Stomach smooth muscle (tissue), 2 donors: ENCODE measurements around the gene BPIFB3.

Experiments
- H3K27ac ChIP-seq: one replicate; pipeline ENCODE4 v1.7.0; 2013; ENCODE audit warnings: mild to moderate bottlenecking, low read length, inconsistent platforms
- H3K27me3 ChIP-seq, 2 donors: one replicate each; pipeline ENCODE4 v1.7.0; 2013; ENCODE audit warnings: low read length in 2 of 2; ENCODE audit not compliant: insufficient read depth in 2 of 2, control insufficient read depth in 1 of 2
- H3K36me3 ChIP-seq, 2 donors: one replicate each; pipeline ENCODE4 v1.7.0; 2013; ENCODE audit warnings: low read length in 2 of 2; ENCODE audit not compliant: control insufficient read depth in 2 of 2, insufficient read depth in 2 of 2
- H3K4me1 ChIP-seq: one replicate; pipeline ENCODE4 v1.7.0; 2013; ENCODE audit warnings: low read length; ENCODE audit not compliant: control insufficient read depth, insufficient read depth
- H3K4me3 ChIP-seq, 2 donors: one replicate each; pipeline ENCODE4 v1.7.0; 2013; ENCODE audit warnings: low read length in 2 of 2
- H3K9ac ChIP-seq, 2 donors: one replicate each; pipeline ENCODE4 v1.7.0; 2013; ENCODE audit warnings: low read length in 2 of 2, mild to moderate bottlenecking in 1 of 2
- H3K9me3 ChIP-seq, 2 donors: one replicate each; pipeline ENCODE4 v1.7.0; 2013; ENCODE audit warnings: low read length in 2 of 2; ENCODE audit not compliant: control insufficient read depth in 2 of 2
- donor health status: healthy.
- donor health status: Pancreatic carcinoma.

BPIFB3 gene

DNA sequence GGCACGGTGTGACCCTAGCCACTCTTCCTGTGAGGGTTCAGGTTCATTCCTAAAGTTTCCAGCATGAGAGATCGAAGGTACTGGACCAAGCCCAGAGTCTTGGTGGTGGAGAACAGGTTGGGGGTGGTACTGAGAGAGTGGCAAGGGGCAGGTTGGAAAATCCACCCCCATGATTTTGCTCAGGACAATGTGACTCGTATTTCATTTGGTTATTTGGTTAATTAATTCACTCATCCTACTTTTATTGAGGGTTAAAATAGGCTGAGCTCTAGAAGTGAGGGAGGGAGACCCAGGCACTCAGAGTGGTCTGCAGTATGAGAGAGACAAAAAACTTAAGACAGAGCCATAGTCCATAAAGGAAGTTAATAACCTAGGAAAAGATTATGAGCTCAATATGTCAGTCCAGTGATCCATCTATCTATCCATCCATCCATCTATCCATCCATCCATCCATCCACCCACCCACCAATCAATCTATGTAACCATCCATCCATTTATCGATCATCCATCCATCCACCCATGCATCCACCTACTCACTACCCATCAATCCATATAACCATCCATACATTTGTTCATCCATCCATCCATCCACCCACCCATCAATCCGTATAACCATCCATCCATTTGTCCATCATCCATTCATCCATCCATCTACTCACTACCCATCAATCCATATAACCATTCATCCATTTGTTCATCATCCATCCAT is 28.9 kb upstream of the BPIFB3 start:
- Histone ChIP-seq H3K27me3 (no peaks in the 10 kb centered on the region), H3K9me3 (no peaks in the 10 kb centered on the region), H3K9ac (no peak overlapping the region), H3K4me1 (no peaks in the 10 kb centered on the region), H3K27ac (no peak overlapping the region), H3K4me3 (no peak overlapping the region), H3K36me3 (no peaks in the 10 kb centered on the region)

GRCh38 chr20:33025318-33025876 is 28.3 kb upstream of the BPIFB3 start:
- Histone ChIP-seq H3K4me1 (no peaks in the 10 kb centered on the region), H3K36me3 (no peaks in the 10 kb centered on the region), H3K9me3 (no peaks in the 10 kb centered on the region), H3K4me3 (no peak overlapping the region), H3K27me3 (no peaks in the 10 kb centered on the region), H3K9ac (no peak overlapping the region), H3K27ac (no peak overlapping the region)

GRCh38 chr20:33026072-33026778 is 27.5 kb upstream of the BPIFB3 start:
- H3K9me3 ChIP-seq = no peaks in the 10 kb centered on the region
- no peaks in the 10 kb centered on the region for H3K36me3 ChIP-seq
- H3K27me3 ChIP-seq = no peaks in the 10 kb centered on the region
- H3K4me3 ChIP-seq = no peak overlapping the region
- no peak overlapping the region for H3K27ac ChIP-seq
- H3K9ac ChIP-seq = no peak overlapping the region
- H3K4me1 ChIP-seq = no peaks in the 10 kb centered on the region

DNA sequence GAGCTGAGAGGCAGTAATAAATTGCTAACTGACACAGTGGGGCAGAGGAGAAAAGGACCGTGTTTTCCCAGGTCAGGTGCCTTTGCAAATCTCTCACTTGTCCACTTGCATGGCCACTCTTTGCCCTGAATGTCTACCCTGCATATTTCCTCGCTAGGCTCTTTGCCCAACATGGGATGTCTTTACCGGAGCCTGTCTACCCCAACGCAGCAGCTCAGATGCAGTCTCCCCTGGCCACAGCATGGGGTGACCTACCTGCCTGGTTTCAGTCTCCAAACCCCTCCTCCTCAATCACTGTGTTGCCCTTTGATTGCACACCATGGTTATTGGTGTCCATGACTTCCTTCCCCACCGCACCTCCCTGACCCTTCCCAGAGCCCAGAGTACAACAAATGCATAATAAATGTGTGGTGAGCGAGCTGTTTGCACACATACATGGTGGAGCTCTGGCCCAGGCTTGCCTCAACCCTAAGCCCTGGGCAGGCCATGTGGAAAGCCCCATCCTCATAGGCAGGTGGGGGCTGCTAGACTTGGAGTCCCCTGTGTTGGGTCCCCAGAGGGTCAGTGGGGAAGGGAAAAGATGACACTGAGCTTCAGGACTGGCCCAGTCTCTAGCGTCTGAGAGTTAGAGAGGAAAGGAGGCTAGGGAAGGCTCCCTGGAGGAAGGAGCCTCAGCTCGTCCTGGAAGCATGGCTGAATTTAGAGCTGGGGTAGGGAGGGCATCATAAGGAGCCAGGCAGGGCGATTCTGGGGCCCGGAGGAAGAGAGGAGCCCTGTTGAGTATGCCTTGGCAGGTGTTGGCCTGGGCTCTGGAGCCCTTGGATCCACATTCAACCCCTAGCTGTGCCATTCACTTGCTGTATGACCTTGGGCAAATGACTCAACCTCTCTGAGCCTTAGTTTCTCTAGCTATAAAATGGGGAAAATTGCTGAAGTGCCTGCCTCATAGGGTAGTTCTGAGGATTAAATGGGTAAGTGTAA is 26.6 kb upstream of the BPIFB3 start:
- no peak overlapping the region for H3K9ac ChIP-seq
- H3K27ac ChIP-seq = no peak overlapping the region
- no peaks in the 10 kb centered on the region for H3K36me3 ChIP-seq
- no peak overlapping the region for H3K4me3 ChIP-seq
- no peaks in the 10 kb centered on the region for H3K9me3 ChIP-seq
- no peaks in the 10 kb centered on the region for H3K4me1 ChIP-seq
- H3K27me3 ChIP-seq = peaks cover 0 to 2% of the 10 kb centered on the region in 2 donors

DNA sequence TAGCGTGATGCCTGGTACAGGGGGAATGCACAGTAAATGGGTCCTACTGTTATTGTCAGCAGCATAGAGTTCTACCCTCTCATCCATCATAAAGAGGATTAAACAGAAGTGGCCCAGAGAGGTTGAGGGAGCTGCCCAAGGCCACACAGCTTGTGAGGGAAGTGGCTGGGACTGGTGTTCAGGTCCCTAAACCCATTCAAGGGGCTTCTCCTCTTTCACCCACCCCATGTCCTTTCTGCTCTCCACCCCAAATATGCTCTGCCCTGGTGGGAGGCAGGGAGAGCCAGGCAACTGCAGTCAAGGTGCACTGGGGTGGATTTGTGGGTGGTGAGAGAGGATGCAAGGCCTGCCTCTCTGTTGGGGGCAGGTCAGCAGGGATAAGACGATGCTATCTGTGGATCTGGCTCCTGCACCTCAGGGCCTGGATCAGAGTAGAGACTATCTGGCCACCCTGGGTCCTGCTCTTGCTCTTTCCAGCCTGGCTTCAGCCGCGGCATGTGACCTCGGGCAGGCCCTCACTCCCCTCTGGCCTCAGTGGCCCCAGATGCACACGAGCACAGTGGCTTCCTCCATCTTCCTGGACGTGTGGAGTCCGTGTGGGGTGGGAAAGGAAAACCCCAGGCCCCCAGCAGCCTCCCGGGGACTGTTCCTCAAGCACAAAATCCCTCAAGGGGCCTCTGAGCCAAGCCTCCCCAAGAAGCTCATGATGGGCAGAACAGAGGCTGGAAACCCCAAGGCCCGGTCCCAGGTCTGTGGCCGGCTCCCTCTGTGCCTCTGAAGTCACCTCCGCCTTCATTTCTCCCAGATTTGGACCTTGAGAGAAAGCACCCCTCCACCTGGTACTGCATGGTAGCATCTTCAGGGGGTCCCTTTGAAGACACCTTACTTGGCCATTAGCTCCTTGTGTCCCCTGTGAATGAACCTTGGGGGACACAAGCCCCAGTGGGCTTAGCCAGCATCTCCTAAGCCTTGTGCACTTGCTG is 25.6 kb upstream of the BPIFB3 start:
- Histone ChIP-seq H3K9ac (no peak overlapping the region), H3K36me3 (no peaks in the 10 kb centered on the region), H3K27ac (no peak overlapping the region), H3K4me1 (no peaks in the 10 kb centered on the region), H3K27me3 (peaks cover 0 to 2% of the 10 kb centered on the region in 2 donors), H3K9me3 (no peaks in the 10 kb centered on the region), H3K4me3 (no peak overlapping the region)

DNA sequence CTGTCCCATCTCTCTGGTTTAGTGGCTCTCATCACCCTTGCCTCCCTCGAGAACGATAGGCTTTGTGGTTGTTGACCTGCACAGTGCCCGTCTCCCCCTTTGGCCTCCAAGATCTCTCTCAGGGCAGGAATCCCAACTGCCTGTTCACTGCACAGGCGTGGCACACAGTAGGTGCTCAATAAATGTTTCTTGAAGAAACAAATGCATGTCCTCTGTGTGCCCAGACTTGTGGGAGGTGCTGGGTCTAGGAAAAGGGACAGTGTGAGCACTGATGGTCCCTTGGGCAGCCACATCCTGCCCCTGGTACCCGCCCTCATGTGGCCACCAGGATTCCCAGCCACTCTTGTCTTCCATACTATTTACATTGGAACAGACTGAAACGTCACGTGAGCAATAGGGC is 24.8 kb upstream of the BPIFB3 start:
- peaks cover 2 to 5% of the 10 kb centered on the region in 2 donors for H3K9me3 ChIP-seq

DNA sequence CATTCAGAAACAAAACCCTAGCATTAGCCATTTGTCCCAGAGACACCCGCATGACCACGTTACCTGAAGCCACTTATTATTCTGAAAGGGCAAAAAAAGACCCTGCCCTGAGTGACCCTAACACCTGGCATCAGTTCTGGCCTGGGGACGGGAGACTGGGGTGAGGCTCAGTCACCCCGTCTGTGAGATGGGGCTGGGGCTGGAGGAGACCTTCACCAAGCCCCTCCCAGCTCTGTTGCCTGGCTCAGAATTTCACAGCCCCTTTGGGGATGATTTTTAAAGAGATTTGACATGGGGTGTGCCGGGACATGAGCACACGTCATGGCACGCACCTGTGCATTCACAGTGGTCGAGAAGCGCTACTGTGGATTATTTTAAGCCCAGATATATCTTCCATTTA is 23.6 kb upstream of the BPIFB3 start:
- peaks cover 2 to 5% of the 10 kb centered on the region in 2 donors for H3K9me3 ChIP-seq
- H3K9ac ChIP-seq = no peak overlapping the region
- no peaks in the 10 kb centered on the region for H3K4me1 ChIP-seq
- H3K27me3 ChIP-seq = peaks cover 0 to 2% of the 10 kb centered on the region in 2 donors
- no peak overlapping the region for H3K4me3 ChIP-seq
- no peaks in the 10 kb centered on the region for H3K36me3 ChIP-seq
- H3K27ac ChIP-seq = no peak overlapping the region

More for the DNA sequence above, 24.8 kb upstream of the BPIFB3 start:
- H3K4me3 ChIP-seq = no peak overlapping the region
- no peak overlapping the region for H3K27ac ChIP-seq
- H3K4me1 ChIP-seq = no peaks in the 10 kb centered on the region
- H3K27me3 ChIP-seq = peaks cover 0 to 2% of the 10 kb centered on the region in 2 donors
- no peaks in the 10 kb centered on the region for H3K36me3 ChIP-seq
- H3K9ac ChIP-seq = no peak overlapping the region

DNA sequence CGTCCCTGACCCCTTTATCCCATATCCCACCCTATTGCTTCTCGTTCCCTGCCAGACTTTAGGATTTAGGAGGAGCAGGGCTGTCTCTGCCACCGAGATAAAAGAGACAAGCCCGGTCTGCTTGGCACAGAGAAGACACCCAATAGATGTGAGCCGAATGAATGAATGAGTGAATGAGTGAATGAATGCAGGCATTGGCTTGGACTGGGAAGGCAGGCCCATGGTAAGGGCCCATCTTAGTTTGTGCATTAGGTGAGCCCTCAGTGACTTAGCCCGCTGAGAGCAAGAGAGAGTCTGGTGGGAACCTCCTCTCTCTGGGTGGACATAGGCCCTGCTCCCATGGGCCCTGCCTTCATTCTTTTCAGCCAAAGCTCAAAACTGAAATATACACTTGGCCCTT is 23.1 kb upstream of the BPIFB3 start:
- peaks cover 2 to 5% of the 10 kb centered on the region in 2 donors for H3K9me3 ChIP-seq
- peaks cover 0 to 2% of the 10 kb centered on the region in 2 donors for H3K27me3 ChIP-seq
- no peak overlapping the region for H3K9ac ChIP-seq
- no peak overlapping the region for H3K27ac ChIP-seq
- no peak overlapping the region for H3K4me3 ChIP-seq
- no peaks in the 10 kb centered on the region for H3K36me3 ChIP-seq
- H3K4me1 ChIP-seq = no peaks in the 10 kb centered on the region

DNA sequence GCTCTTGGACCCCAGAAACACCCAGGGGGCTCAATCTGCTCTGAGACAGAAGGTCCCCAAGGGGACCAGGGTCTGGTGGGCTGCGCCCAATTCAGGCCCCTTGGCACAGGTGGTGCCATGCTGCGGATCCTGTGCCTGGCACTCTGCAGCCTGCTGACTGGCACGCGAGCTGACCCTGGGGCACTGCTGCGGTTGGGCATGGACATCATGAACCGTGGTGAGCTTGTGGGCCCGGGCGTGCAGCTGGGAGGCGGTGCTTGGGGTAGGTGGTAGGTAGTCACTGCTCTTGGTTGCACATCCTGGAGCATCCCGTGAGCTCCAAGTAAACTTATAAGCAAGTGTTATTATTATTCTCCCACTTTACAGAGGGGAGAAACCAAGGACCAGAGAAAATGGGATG is 22.2 kb upstream of the BPIFB3 start, which contains the start of gene BPIFB6:
TSS of gene BPIFB6 (plus strand) at position 118 of the 400 bp plus-strand sequence. CDS start at position 118, 0 bp downstream.
- no peak within 1 kb of the TSS for H3K27ac ChIP-seq
- no peaks in the 10 kb centered on the region for H3K4me1 ChIP-seq
- H3K36me3 ChIP-seq = no peaks in the 10 kb centered on the region
- no peak within 1 kb of the TSS for H3K4me3 ChIP-seq
- peaks cover 0 to 2% of the 10 kb centered on the region in 2 donors for H3K27me3 ChIP-seq
- H3K9me3 ChIP-seq = peaks cover 2 to 5% of the 10 kb centered on the region in 2 donors
- H3K9ac ChIP-seq = no peak within 1 kb of the TSS
